ENCODE results near the gene PRKG1.

The PRKG1 gene

GRCh38 chr10:52056291-52056690, 982.0 kb downstream of the PRKG1 start:
- no peak for TF ChIP-seq SPI1 (IDR thresholded peaks at IDR 0.05; ENCODE audit: low read depth, low read length)
- DNase-seq (ENCODE audit: insufficient read length, low spot score) = no peak
- FAIRE-seq = no peak

GRCh38 chr10:52059089-52059488, 984.8 kb downstream of the PRKG1 start:
- FAIRE-seq = no peak
- no peak for DNase-seq (ENCODE audit: insufficient read length, low spot score)
- TF ChIP-seq POU2F2 (IDR thresholded peaks at IDR 0.05; ENCODE audit: low read depth, low read length) (no peak), SPI1 (IDR thresholded peaks at IDR 0.05; ENCODE audit: low read depth, low read length) (no peak), POLR2AphosphoS5 (IDR thresholded peaks at IDR 0.05; ENCODE audit: low read depth, low read length) (no peak), PAX5 (IDR thresholded peaks at IDR 0.05; ENCODE audit: insufficient read depth, low read length, severe bottlenecking) (no peak), POLR2A (IDR thresholded peaks at IDR 0.05; ENCODE audit: low read depth, low read length) (no peak), TAF1 (IDR thresholded peaks at IDR 0.05; ENCODE audit: low read depth, low read length) (no peak)

- FAIRE-seq = no peak
- DNase-seq (ENCODE audit: insufficient read length, low spot score) = no peak
- TF ChIP-seq TAF1 (IDR thresholded peaks at IDR 0.05; ENCODE audit: low read depth, low read length) = no peak
- no peak for TF ChIP-seq POLR2AphosphoS5 (IDR thresholded peaks at IDR 0.05; ENCODE audit: low read depth, low read length)
- no peak for TF ChIP-seq POLR2A (IDR thresholded peaks at IDR 0.05; ENCODE audit: low read depth, low read length)
- TF ChIP-seq PAX5 (IDR thresholded peaks at IDR 0.05; ENCODE audit: insufficient read depth, low read length, severe bottlenecking) = no peak
- no peak for TF ChIP-seq SPI1 (IDR thresholded peaks at IDR 0.05; ENCODE audit: low read depth, low read length)
- TF ChIP-seq POU2F2 (IDR thresholded peaks at IDR 0.05; ENCODE audit: low read depth, low read length) = no peak
Observed at GRCh38 chr10:52063159-52063558, 988.9 kb downstream of the PRKG1 start.

GRCh38 chr10:52064084-52064845, 990.0 kb downstream of the PRKG1 start:
- TF ChIP-seq POLR2AphosphoS5 (IDR thresholded peaks at IDR 0.05; ENCODE audit: low read depth, low read length) = no peak
- no peak for TF ChIP-seq TAF1 (IDR thresholded peaks at IDR 0.05; ENCODE audit: low read depth, low read length)
- TF ChIP-seq PAX5 (IDR thresholded peaks at IDR 0.05; ENCODE audit: insufficient read depth, low read length, severe bottlenecking) = no peak
- no peak for TF ChIP-seq POU2F2 (IDR thresholded peaks at IDR 0.05; ENCODE audit: low read depth, low read length)
- TF ChIP-seq SPI1 (IDR thresholded peaks at IDR 0.05; ENCODE audit: low read depth, low read length) = no peak
- no peak for TF ChIP-seq POLR2A (IDR thresholded peaks at IDR 0.05; ENCODE audit: low read depth, low read length)
- no peak for DNase-seq (ENCODE audit: insufficient read length, low spot score)
- no peak for FAIRE-seq

- no peak for DNase-seq (ENCODE audit: insufficient read length, low spot score)
- TF ChIP-seq POLR2A (IDR thresholded peaks at IDR 0.05; ENCODE audit: low read depth, low read length) (no peak), POLR2AphosphoS5 (IDR thresholded peaks at IDR 0.05; ENCODE audit: low read depth, low read length) (no peak), POU2F2 (IDR thresholded peaks at IDR 0.05; ENCODE audit: low read depth, low read length) (no peak), TAF1 (IDR thresholded peaks at IDR 0.05; ENCODE audit: low read depth, low read length) (no peak), SPI1 (IDR thresholded peaks at IDR 0.05; ENCODE audit: low read depth, low read length) (no peak), PAX5 (IDR thresholded peaks at IDR 0.05; ENCODE audit: insufficient read depth, low read length, severe bottlenecking) (no peak)
- no peak for FAIRE-seq
Observed at GRCh38 chr10:52066383-52066782, 992.1 kb downstream of the PRKG1 start.

- no peak for DNase-seq (ENCODE audit: insufficient read length, low spot score)
- TF ChIP-seq SPI1 (IDR thresholded peaks at IDR 0.05; ENCODE audit: low read depth, low read length) (no peak), POLR2AphosphoS5 (IDR thresholded peaks at IDR 0.05; ENCODE audit: low read depth, low read length) (no peak), PAX5 (IDR thresholded peaks at IDR 0.05; ENCODE audit: insufficient read depth, low read length, severe bottlenecking) (no peak), TAF1 (IDR thresholded peaks at IDR 0.05; ENCODE audit: low read depth, low read length) (no peak), POU2F2 (IDR thresholded peaks at IDR 0.05; ENCODE audit: low read depth, low read length) (no peak), POLR2A (IDR thresholded peaks at IDR 0.05; ENCODE audit: low read depth, low read length) (no peak)
- no peak for FAIRE-seq
Observed at GRCh38 chr10:52068485-52068884, 994.2 kb downstream of the PRKG1 start.

- DNase-seq (ENCODE audit: insufficient read length, low spot score) (no peak), FAIRE-seq (no peak)
- TF ChIP-seq POU2F2 (IDR thresholded peaks at IDR 0.05; ENCODE audit: low read depth, low read length) = no peak
- TF ChIP-seq TAF1 (IDR thresholded peaks at IDR 0.05; ENCODE audit: low read depth, low read length) = no peak
- TF ChIP-seq POLR2A (IDR thresholded peaks at IDR 0.05; ENCODE audit: low read depth, low read length) = no peak
- TF ChIP-seq POLR2AphosphoS5 (IDR thresholded peaks at IDR 0.05; ENCODE audit: low read depth, low read length) = no peak
- TF ChIP-seq PAX5 (IDR thresholded peaks at IDR 0.05; ENCODE audit: insufficient read depth, low read length, severe bottlenecking) = no peak
- TF ChIP-seq SPI1 (IDR thresholded peaks at IDR 0.05; ENCODE audit: low read depth, low read length) = no peak
Observed at GRCh38 chr10:52071814-52072213, 997.5 kb downstream of the PRKG1 start.

GRCh38 chr10:52074505-52075026, 1000.3 kb downstream of the PRKG1 start:
- TF ChIP-seq SPI1 (IDR thresholded peaks at IDR 0.05; ENCODE audit: low read depth, low read length) = no peak
- no peak for TF ChIP-seq POLR2A (IDR thresholded peaks at IDR 0.05; ENCODE audit: low read depth, low read length)
- TF ChIP-seq POU2F2 (IDR thresholded peaks at IDR 0.05; ENCODE audit: low read depth, low read length) = no peak
- no peak for TF ChIP-seq POLR2AphosphoS5 (IDR thresholded peaks at IDR 0.05; ENCODE audit: low read depth, low read length)
- no peak for TF ChIP-seq TAF1 (IDR thresholded peaks at IDR 0.05; ENCODE audit: low read depth, low read length)
- TF ChIP-seq PAX5 (IDR thresholded peaks at IDR 0.05; ENCODE audit: insufficient read depth, low read length, severe bottlenecking) = no peak
- no peak for FAIRE-seq
- DNase-seq (ENCODE audit: insufficient read length, low spot score) = no peak

- DNase-seq (ENCODE audit: insufficient read length, low spot score) = no peak
- TF ChIP-seq POLR2AphosphoS5 (IDR thresholded peaks at IDR 0.05; ENCODE audit: low read depth, low read length) = no peak
- TF ChIP-seq TAF1 (IDR thresholded peaks at IDR 0.05; ENCODE audit: low read depth, low read length) = no peak
- TF ChIP-seq POLR2A (IDR thresholded peaks at IDR 0.05; ENCODE audit: low read depth, low read length) = no peak
- no peak for TF ChIP-seq POU2F2 (IDR thresholded peaks at IDR 0.05; ENCODE audit: low read depth, low read length)
- TF ChIP-seq PAX5 (IDR thresholded peaks at IDR 0.05; ENCODE audit: insufficient read depth, low read length, severe bottlenecking) = no peak
- no peak for TF ChIP-seq SPI1 (IDR thresholded peaks at IDR 0.05; ENCODE audit: low read depth, low read length)
- FAIRE-seq = no peak
Observed at GRCh38 chr10:52077814-52078213, 1003.5 kb downstream of the PRKG1 start.

All from GM12891 (cell line).